Measurements from ENCODE around the gene KDM5D. TPM values are rescaled to one million over a fixed set of nuclear protein-coding genes. Genes with fewer than 3 reads are reported as not detected.
A peak's percentile ranks its signal among the peaks of the same experiment; 100 is the strongest.

Gene KDM5D
- 10 to 100 TPM in 1 of 2 donors, not detected in 1; 24.9 TPM for polyA plus RNA-seq

DNA sequence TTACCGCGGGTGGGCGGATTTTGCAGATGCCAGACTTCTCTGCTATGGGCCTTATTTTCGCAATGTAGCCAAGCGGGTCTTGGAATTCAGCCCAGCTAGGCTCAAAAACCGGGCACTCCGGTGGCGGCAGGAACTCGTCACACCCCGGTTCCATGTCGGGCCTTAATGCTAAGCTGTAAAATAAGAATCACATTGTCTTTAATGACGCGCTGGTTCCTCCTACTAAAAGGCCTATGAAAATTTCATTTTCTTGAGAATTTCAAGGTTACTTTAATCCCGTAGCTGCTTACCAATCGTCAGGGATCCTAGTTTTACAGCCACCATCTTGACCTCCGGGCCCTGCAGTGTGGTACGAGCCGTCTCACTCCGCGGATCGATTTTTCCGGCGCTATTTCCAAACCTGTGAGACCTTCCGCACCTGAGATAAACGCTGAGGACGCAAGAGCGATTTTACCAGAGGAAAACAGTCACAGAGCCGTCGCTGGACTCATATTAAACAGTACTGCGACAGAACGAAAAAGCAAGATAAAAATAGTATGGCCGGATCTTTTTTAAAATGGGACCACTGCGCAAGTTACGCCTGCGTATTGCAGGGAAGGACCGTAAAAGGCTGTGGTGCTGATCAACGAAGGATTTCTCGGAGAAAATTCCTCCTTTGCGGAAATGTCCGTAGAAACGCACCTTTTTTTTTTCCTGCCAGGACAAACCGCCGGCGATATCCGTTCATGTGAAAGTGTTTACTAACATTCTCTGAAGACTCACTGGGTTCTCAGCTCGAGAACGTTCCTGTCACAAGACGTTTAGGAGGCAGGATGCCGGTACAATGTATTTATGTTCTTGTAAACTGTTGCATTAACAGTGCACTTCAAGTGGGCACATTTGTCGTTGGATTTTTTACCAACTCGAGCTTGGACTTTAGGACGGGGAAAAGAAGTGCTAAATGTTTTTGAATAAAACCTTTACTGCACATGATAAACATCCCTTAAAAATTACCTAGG is at the start of gene KDM5D:
Gene KDM5D, minus strand, starts transcription at position 346 of the 998 bp plus-strand sequence. Its CDS starts 192 bp downstream, at position 154.
- 0% methylated on average over 17 to 52 of the region's 52 CpGs for WGBS, 2 donors
- H3K9me3 ChIP-seq (ENCODE audit: control insufficient read depth in 2 of 2, insufficient read depth in 1 of 2, low read depth in 1 of 2, low read length in 1 of 2): no peaks in the 10 kb centered on the region
- no peaks in the 10 kb centered on the region for H3K27me3 ChIP-seq (ENCODE audit: control insufficient read depth in 1 of 2, insufficient read depth in 2 of 2, low read length in 2 of 2)
- H3K4me1 ChIP-seq (ENCODE audit: control insufficient read depth in 2 of 2, insufficient read depth in 2 of 2, low read length in 1 of 2): no peaks in the 10 kb centered on the region
- H3K4me3 ChIP-seq (ENCODE audit: low read depth in 1 of 2, low read length in 2 of 2): peak within 1 kb of the TSS in 1 of 2 donors; percentile 56
- H3K36me3 ChIP-seq (ENCODE audit: control insufficient read depth in 2 of 2, insufficient read depth in 2 of 2, low read length in 1 of 2): peaks cover 0 to 4% of the 10 kb centered on the region in 2 donors
- H3K27ac ChIP-seq (ENCODE audit: low read depth in 2 of 2, low read length in 1 of 2): peak within 1 kb of the TSS in 1 of 2 donors; percentile 83

GRCh38 chrY:19768375-19768774 is 23.8 kb upstream of the KDM5D start:
- Histone ChIP-seq H3K36me3 (ENCODE audit: control insufficient read depth in 2 of 2, insufficient read depth in 2 of 2, low read length in 1 of 2) (no peaks in the 10 kb centered on the region), H3K27me3 (ENCODE audit: control insufficient read depth in 1 of 2, insufficient read depth in 2 of 2, low read length in 2 of 2) (no peaks in the 10 kb centered on the region), H3K9me3 (ENCODE audit: control insufficient read depth in 2 of 2, insufficient read depth in 1 of 2, low read depth in 1 of 2, low read length in 1 of 2) (no peaks in the 10 kb centered on the region), H3K4me1 (ENCODE audit: control insufficient read depth in 2 of 2, insufficient read depth in 2 of 2, low read length in 1 of 2) (no peaks in the 10 kb centered on the region), H3K27ac (ENCODE audit: low read depth in 2 of 2, low read length in 1 of 2) (no peak overlapping the region), H3K4me3 (ENCODE audit: low read depth in 1 of 2, low read length in 2 of 2) (no peak overlapping the region)
- whole genome bisulfite sequencing, 2 donors: 59 to 78% methylated on average over 2 to 3 of the region's 3 CpGs

DNA sequence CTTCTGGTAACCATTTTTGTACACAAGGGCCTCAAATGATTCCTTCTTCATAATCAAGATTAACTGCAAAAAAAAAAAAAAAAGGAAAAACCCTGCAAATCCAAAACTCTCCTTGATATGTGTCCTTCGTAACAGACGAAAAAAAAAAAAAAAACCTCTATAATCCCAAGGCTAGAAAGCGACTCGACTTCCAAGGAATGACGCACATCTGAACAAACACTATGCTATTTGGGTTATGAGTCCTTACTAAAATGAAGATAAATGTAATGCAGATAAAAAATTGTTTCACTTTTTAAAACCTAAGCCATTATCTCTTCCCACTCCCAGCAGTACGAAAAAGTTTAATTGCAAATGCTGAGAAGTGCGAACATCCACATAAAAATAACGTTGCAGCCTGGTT is 1.2 kb downstream of the KDM5D start:
- peaks cover 0 to 4% of the 10 kb centered on the region in 2 donors for H3K36me3 ChIP-seq (ENCODE audit: control insufficient read depth in 2 of 2, insufficient read depth in 2 of 2, low read length in 1 of 2)
- no peaks in the 10 kb centered on the region for H3K27me3 ChIP-seq (ENCODE audit: control insufficient read depth in 1 of 2, insufficient read depth in 2 of 2, low read length in 2 of 2)
- no peak overlapping the region for H3K27ac ChIP-seq (ENCODE audit: low read depth in 2 of 2, low read length in 1 of 2)
- H3K4me3 ChIP-seq (ENCODE audit: low read depth in 1 of 2, low read length in 2 of 2): no peak overlapping the region
- H3K4me1 ChIP-seq (ENCODE audit: control insufficient read depth in 2 of 2, insufficient read depth in 2 of 2, low read length in 1 of 2): no peaks in the 10 kb centered on the region
- no peaks in the 10 kb centered on the region for H3K9me3 ChIP-seq (ENCODE audit: control insufficient read depth in 2 of 2, insufficient read depth in 1 of 2, low read depth in 1 of 2, low read length in 1 of 2)
- 47 to 51% methylated on average over 3 to 8 of the region's 8 CpGs for WGBS, 2 donors

DNA sequence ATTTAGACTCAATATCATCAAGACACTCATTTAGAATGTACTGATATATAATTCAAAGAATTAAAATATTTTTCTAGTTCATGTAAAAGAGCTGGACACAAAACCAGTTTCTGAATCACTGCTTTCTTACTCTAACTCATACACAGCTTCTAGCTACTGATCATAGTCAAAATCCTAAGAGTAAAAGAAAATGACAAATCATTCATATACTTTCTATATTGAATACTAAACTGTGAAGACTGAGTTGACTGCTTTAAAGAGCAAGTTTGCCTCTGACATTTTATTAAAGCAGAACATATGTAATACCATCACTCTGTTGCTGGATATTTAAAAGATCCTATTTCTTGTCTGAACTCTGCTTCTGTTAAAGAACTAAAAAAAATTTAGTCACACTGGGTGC is 2.4 kb downstream of the KDM5D start:
- Histone ChIP-seq H3K27me3 (ENCODE audit: control insufficient read depth in 1 of 2, insufficient read depth in 2 of 2, low read length in 2 of 2) (no peaks in the 10 kb centered on the region), H3K4me3 (ENCODE audit: low read depth in 1 of 2, low read length in 2 of 2) (no peak overlapping the region), H3K36me3 (ENCODE audit: control insufficient read depth in 2 of 2, insufficient read depth in 2 of 2, low read length in 1 of 2) (peaks cover 0 to 4% of the 10 kb centered on the region in 2 donors), H3K4me1 (ENCODE audit: control insufficient read depth in 2 of 2, insufficient read depth in 2 of 2, low read length in 1 of 2) (no peaks in the 10 kb centered on the region), H3K9me3 (ENCODE audit: control insufficient read depth in 2 of 2, insufficient read depth in 1 of 2, low read depth in 1 of 2, low read length in 1 of 2) (no peaks in the 10 kb centered on the region), H3K27ac (ENCODE audit: low read depth in 2 of 2, low read length in 1 of 2) (no peak overlapping the region)

DNA sequence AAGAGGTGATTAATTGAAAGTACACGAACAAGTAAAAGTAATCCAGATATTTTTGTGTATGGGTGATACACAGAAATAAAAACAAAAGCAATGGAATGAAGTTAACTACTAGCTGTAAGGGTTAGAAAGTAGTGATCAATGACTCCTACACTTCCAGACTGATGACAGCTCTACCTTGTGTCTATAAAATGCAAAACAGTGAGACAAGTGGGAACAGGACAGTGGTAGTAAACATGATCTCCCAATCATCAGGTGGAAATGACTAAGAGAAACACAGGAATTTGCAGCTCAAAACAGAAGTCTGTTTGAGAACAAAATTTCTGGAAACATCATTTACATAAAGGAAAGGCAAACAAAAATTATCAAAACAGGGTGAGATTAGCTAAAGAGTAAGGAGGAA is 10.1 kb downstream of the KDM5D start:
- Histone ChIP-seq H3K4me1 (ENCODE audit: control insufficient read depth in 2 of 2, insufficient read depth in 2 of 2, low read length in 1 of 2) (no peaks in the 10 kb centered on the region), H3K27ac (ENCODE audit: low read depth in 2 of 2, low read length in 1 of 2) (no peak overlapping the region), H3K27me3 (ENCODE audit: control insufficient read depth in 1 of 2, insufficient read depth in 2 of 2, low read length in 2 of 2) (no peaks in the 10 kb centered on the region), H3K36me3 (ENCODE audit: control insufficient read depth in 2 of 2, insufficient read depth in 2 of 2, low read length in 1 of 2) (no peaks in the 10 kb centered on the region), H3K4me3 (ENCODE audit: low read depth in 1 of 2, low read length in 2 of 2) (no peak overlapping the region), H3K9me3 (ENCODE audit: control insufficient read depth in 2 of 2, insufficient read depth in 1 of 2, low read depth in 1 of 2, low read length in 1 of 2) (no peaks in the 10 kb centered on the region)
- WGBS, 2 donors: 55 to 86% methylated on average over 1 of the region's 1 CpG

DNA sequence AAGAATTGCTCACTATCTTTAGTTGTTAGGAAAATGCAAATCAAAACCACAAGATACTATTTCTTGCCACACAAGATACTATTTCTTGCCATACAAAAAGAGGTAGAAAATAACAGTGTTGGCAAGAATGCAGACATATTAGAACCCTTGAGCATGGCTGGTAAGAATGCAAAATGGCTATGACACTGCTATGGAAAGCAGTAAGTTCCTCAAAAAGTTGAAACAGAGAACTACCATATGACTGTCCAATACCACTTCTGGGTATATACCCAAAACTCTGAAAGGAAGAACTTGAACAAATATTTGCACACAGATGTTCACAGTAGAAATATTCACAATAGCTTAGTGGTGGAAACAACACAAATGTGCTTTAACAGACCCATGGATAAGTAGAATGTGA is 26.6 kb downstream of the KDM5D start:
- Histone ChIP-seq H3K4me1 (ENCODE audit: control insufficient read depth in 2 of 2, insufficient read depth in 2 of 2, low read length in 1 of 2) (no peaks in the 10 kb centered on the region), H3K27ac (ENCODE audit: low read depth in 2 of 2, low read length in 1 of 2) (no peak overlapping the region), H3K4me3 (ENCODE audit: low read depth in 1 of 2, low read length in 2 of 2) (no peak overlapping the region), H3K9me3 (ENCODE audit: control insufficient read depth in 2 of 2, insufficient read depth in 1 of 2, low read depth in 1 of 2, low read length in 1 of 2) (no peaks in the 10 kb centered on the region), H3K36me3 (ENCODE audit: control insufficient read depth in 2 of 2, insufficient read depth in 2 of 2, low read length in 1 of 2) (peaks cover 0 to 24% of the 10 kb centered on the region in 2 donors), H3K27me3 (ENCODE audit: control insufficient read depth in 1 of 2, insufficient read depth in 2 of 2, low read length in 2 of 2) (no peaks in the 10 kb centered on the region)

DNA sequence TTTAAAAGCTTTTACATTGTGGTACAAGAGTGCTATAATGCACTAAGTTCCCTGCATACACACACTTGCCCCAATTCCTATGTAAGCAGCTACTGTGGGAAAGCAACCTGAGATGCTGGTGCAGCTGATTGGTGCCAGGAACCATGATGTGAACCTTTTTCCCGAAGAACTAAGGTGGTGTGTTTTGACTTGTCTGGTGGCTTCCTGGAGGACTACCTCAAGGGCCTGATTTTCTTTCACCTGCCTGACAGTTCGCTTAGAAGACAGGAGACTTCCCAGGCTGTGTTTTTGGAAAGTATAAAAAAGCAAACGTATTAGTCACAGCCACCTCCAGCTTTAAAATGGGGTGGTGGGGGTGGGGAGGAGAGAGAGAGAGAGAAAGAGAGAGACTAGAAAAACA is 27.4 kb downstream of the KDM5D start:
- Histone ChIP-seq H3K9me3 (ENCODE audit: control insufficient read depth in 2 of 2, insufficient read depth in 1 of 2, low read depth in 1 of 2, low read length in 1 of 2) (no peaks in the 10 kb centered on the region), H3K36me3 (ENCODE audit: control insufficient read depth in 2 of 2, insufficient read depth in 2 of 2, low read length in 1 of 2) (peaks cover 0 to 24% of the 10 kb centered on the region in 2 donors), H3K27me3 (ENCODE audit: control insufficient read depth in 1 of 2, insufficient read depth in 2 of 2, low read length in 2 of 2) (no peaks in the 10 kb centered on the region), H3K4me3 (ENCODE audit: low read depth in 1 of 2, low read length in 2 of 2) (no peak overlapping the region), H3K27ac (ENCODE audit: low read depth in 2 of 2, low read length in 1 of 2) (no peak overlapping the region), H3K4me1 (ENCODE audit: control insufficient read depth in 2 of 2, insufficient read depth in 2 of 2, low read length in 1 of 2) (no peaks in the 10 kb centered on the region)
- WGBS, 2 donors: 63% methylated on average over 3 of the region's 3 CpGs; no CpG with 5 or more reads in 1 of the 2 donors

DNA sequence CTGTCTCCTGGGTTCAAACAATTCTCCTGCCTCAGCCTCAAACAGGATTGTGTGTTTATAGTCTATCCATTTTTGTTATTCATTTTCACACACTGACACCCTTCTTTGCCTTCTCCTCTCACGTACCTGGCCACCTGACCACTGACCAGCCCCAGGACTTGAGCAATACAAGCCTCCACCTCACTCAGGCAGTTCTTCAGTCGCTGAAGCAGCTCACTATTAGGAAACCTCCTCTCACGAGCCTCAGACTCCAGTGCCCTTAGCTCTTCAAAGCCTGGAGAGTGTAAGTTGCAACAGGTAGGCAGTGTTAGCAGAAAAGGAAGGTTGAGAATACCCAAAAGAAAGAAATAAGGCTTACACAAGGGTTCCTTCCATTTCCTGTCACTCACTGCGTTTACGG is 29.3 kb downstream of the KDM5D start:
- Histone ChIP-seq H3K9me3 (ENCODE audit: control insufficient read depth in 2 of 2, insufficient read depth in 1 of 2, low read depth in 1 of 2, low read length in 1 of 2) (no peaks in the 10 kb centered on the region), H3K4me1 (ENCODE audit: control insufficient read depth in 2 of 2, insufficient read depth in 2 of 2, low read length in 1 of 2) (no peaks in the 10 kb centered on the region), H3K4me3 (ENCODE audit: low read depth in 1 of 2, low read length in 2 of 2) (no peak overlapping the region), H3K27me3 (ENCODE audit: control insufficient read depth in 1 of 2, insufficient read depth in 2 of 2, low read length in 2 of 2) (no peaks in the 10 kb centered on the region), H3K36me3 (ENCODE audit: control insufficient read depth in 2 of 2, insufficient read depth in 2 of 2, low read length in 1 of 2) (peaks cover 0 to 19% of the 10 kb centered on the region in 2 donors), H3K27ac (ENCODE audit: low read depth in 2 of 2, low read length in 1 of 2) (no peak overlapping the region)
- 96 to 100% methylated on average over 1 to 5 of the region's 5 CpGs for WGBS, 2 donors

DNA sequence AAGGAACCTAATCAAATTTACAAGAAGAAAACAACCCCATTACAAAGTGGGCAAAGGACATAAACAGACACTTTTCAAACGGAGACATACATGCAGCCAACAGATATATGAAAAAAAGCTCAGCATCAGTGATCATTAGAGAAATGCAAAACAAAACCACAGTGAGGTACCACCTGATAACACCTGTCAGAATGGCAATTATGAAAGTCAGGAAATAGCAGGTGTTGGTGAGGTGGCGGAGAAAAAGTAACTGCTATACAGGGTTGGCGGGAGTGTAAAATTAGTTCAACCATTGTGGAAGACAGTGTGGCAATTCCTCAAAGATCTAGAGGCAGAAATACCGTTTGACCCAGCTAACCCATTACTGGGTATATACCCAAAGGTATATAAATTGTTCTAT is 31.1 kb downstream of the KDM5D start:
- Histone ChIP-seq H3K27ac (ENCODE audit: low read depth in 2 of 2, low read length in 1 of 2) (no peak overlapping the region), H3K4me3 (ENCODE audit: low read depth in 1 of 2, low read length in 2 of 2) (no peak overlapping the region), H3K4me1 (ENCODE audit: control insufficient read depth in 2 of 2, insufficient read depth in 2 of 2, low read length in 1 of 2) (no peaks in the 10 kb centered on the region), H3K36me3 (ENCODE audit: control insufficient read depth in 2 of 2, insufficient read depth in 2 of 2, low read length in 1 of 2) (peaks cover 0 to 23% of the 10 kb centered on the region in 2 donors), H3K9me3 (ENCODE audit: control insufficient read depth in 2 of 2, insufficient read depth in 1 of 2, low read depth in 1 of 2, low read length in 1 of 2) (no peaks in the 10 kb centered on the region), H3K27me3 (ENCODE audit: control insufficient read depth in 1 of 2, insufficient read depth in 2 of 2, low read length in 2 of 2) (no peaks in the 10 kb centered on the region)
- WGBS, 2 donors: 94 to 100% methylated on average over 1 to 4 of the region's 4 CpGs

- H3K27me3 ChIP-seq (ENCODE audit: control insufficient read depth in 1 of 2, insufficient read depth in 2 of 2, low read length in 2 of 2): no peaks in the 10 kb centered on the region
- H3K9me3 ChIP-seq (ENCODE audit: control insufficient read depth in 2 of 2, insufficient read depth in 1 of 2, low read depth in 1 of 2, low read length in 1 of 2): no peaks in the 10 kb centered on the region
- no peak overlapping the region for H3K27ac ChIP-seq (ENCODE audit: low read depth in 2 of 2, low read length in 1 of 2)
- WGBS, 2 donors: 74 to 91% methylated on average over 3 to 14 of the region's 14 CpGs
- H3K36me3 ChIP-seq (ENCODE audit: control insufficient read depth in 2 of 2, insufficient read depth in 2 of 2, low read length in 1 of 2): peaks cover 0 to 26% of the 10 kb centered on the region in 2 donors
- H3K4me3 ChIP-seq (ENCODE audit: low read depth in 1 of 2, low read length in 2 of 2): no peak overlapping the region
- no peaks in the 10 kb centered on the region for H3K4me1 ChIP-seq (ENCODE audit: control insufficient read depth in 2 of 2, insufficient read depth in 2 of 2, low read length in 1 of 2)
Measured at GRCh38 chrY:19706273-19706672, 38.3 kb downstream of the KDM5D start.

Data from esophagus (tissue), 2 donors.